ENCODE results near the gene NDUFC2. TPM values are rescaled to one million over a fixed set of nuclear protein-coding genes. Genes with fewer than 3 reads are reported as not detected.

NDUFC2 gene
- total and polyA plus RNA-seq, 2 of the 13 experiments (the other 11 are each of a cell fraction or from before 2014, with no cell fraction given): 256 to 363 TPM

DNA sequence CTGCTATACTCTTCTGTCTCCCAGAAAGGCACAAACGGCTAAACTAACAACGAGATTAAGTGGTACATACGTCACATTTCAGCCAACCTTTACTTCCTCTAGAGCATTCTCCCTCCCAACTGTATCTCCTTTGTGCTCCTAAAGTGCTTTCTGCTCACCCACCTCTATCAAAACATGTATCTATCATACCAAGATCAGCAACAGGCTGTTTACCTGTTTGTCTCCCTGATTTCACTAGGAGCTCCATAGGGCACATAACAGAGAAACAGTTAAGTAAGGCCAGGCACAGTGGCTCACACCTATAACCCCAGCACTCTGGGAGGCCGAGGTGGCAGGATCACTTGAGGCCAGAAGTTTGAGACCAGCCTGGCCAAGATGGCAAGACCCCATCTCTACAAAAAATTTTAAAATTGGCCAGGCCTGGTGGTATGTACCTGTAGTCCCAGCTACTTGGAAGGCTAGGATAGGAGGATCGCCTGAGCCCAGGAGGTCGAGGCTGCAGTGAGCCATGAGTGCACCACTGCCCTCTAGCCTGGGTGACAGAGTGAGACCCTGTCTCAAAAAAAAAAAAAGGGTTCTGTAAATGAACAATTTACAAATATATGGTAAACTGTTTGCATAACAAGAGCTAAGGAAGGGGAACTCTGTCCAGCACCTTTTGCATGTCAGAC, 2.8 kb downstream of the NDUFC2 start:
- peak overlapping the region; percentile 84 for H3K4me2 ChIP-seq (ENCODE audit: low read depth, low read length)
- 52% methylated on average over 6 of the region's 6 CpGs for WGBS (ENCODE audit: low lambda C conversion rate)
- TF ChIP-seq, protein P1, sequence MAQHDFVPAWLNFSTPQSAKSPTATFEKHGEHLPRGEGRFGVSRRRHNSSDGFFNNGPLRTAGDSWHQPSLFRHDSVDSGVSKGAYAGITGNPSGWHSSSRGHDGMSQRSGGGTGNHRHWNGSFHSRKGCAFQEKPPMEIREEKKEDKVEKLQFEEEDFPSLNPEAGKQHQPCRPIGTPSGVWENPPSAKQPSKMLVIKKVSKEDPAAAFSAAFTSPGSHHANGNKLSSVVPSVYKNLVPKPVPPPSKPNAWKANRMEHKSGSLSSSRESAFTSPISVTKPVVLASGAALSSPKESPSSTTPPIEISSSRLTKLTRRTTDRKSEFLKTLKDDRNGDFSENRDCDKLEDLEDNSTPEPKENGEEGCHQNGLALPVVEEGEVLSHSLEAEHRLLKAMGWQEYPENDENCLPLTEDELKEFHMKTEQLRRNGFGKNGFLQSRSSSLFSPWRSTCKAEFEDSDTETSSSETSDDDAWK (CRISPR knock-in tag; IDR thresholded peaks at IDR 0.05): no peak
- TF ChIP-seq ZNF121 (CRISPR knock-in tag; IDR thresholded peaks at IDR 0.05): peak; percentile 77
- TF ChIP-seq ZNF770 (CRISPR knock-in tag; IDR thresholded peaks at IDR 0.05): peak; percentile 95
- TF ChIP-seq RBAK (CRISPR knock-in tag; IDR thresholded peaks at IDR 0.05): no peak
- 0 out of 2 replicates have a peak, but pooled peaks have one; percentile 7 for TF ChIP-seq STAG1 (CRISPR knock-in tag; IDR thresholded peaks at IDR 0.05)
- TF ChIP-seq ZNF709 (CRISPR knock-in tag; IDR thresholded peaks at IDR 0.05): no peak
- TF ChIP-seq, protein P2, sequence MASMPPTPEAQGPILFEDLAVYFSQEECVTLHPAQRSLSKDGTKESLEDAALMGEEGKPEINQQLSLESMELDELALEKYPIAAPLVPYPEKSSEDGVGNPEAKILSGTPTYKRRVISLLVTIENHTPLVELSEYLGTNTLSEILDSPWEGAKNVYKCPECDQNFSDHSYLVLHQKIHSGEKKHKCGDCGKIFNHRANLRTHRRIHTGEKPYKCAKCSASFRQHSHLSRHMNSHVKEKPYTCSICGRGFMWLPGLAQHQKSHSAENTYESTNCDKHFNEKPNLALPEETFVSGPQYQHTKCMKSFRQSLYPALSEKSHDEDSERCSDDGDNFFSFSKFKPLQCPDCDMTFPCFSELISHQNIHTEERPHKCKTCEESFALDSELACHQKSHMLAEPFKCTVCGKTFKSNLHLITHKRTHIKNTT (CRISPR knock-in tag; IDR thresholded peaks at IDR 0.05): no peak
- TF ChIP-seq ARID4A (CRISPR knock-in tag; IDR thresholded peaks at IDR 0.05; ENCODE audit: borderline replicate concordance): 0 out of 2 replicates have a peak, but pooled peaks have one; percentile 11
- TF ChIP-seq ZNF331 (CRISPR knock-in tag; IDR thresholded peaks at IDR 0.05): no peak
- TF ChIP-seq ZNF362 (CRISPR knock-in tag; IDR thresholded peaks at IDR 0.05; ENCODE audit: borderline replicate concordance): peak; percentile 15; the same call in 1 of the 2 replicates

More for the DNA sequence above, 2.8 kb downstream of the NDUFC2 start:
- intact Hi-C loops (cut with micrococcal nuclease; ENCODE audit: unreplicated experiment) (loop anchor here (5.0 kb wide), 1 partner anchor 110 kb away; the partner anchor contains the start of genes KCTD21 and USP35), in situ Hi-C loops (cut with HindIII; ENCODE audit: extremely low pct_ligation_motif_present, low pct_unique_long_range_greater_than_20kb) (no loop called here)
- Histone ChIP-seq H4K20me1 (ENCODE audit: insufficient read depth, low read length) (peaks cover 36% of the 10 kb centered on the region), H3K4me1 (ENCODE audit: insufficient read depth, low read length) (peaks cover 79% of the 10 kb centered on the region), H3K4me3 (replicated peaks in 1 of 3; ENCODE audit: insufficient read depth in 1 of 3, low read depth in 2 of 3, low read length in 3 of 3) (peak overlapping the region; percentile 5 to 96 (median 86); a peak in 5 of 6 replicates), H3K9me3 (ENCODE audit: low read length) (no peaks in the 10 kb centered on the region), H3K27me3 (ENCODE audit: control insufficient read depth in 1 of 2, insufficient read depth in 2 of 2, low read length in 2 of 2) (no peaks in the 10 kb centered on the region; a peak in 1 of 5 replicates), H2AFZ (ENCODE audit: low read length) (no peak overlapping the region), H3K36me3 (replicated peaks in 1 of 2; ENCODE audit: control insufficient read depth in 1 of 2, insufficient read depth in 2 of 2, low read length in 2 of 2) (peaks cover 2 to 24% of the 10 kb centered on the region in 2 experiments), H3K27ac (ENCODE audit: extremely low read length, insufficient read depth, low read length) (peak overlapping the region; percentile 21), H3K9ac (ENCODE audit: insufficient read depth, low read depth, low read length) (peak overlapping the region; percentile 25; the same call in 1 of the 2 replicates), H3K79me2 (ENCODE audit: insufficient read depth, low read length) (peaks cover 79% of the 10 kb centered on the region)
- BruUV-seq (replicated peaks): no TSS peak
- no peak for DNase-seq (ENCODE audit: low spot score)
- no peak for FAIRE-seq
- ChIA-PET CTCF (ENCODE audit: low intra/inter-chr PET ratio, low total read pairs) (no interaction called here), POLR2A (interaction anchor here (1.1 to 5.0 kb wide), 8 partner anchors 10 to 94 kb away, joined by 3 to 37 read pairs (median 8); partner anchors contain the start of genes ALG8 and INTS4)
- no peak for ATAC-seq
